HepG2 (cell line): ENCODE data around the gene WDR18. TPM values are rescaled to one million over a fixed set of nuclear protein-coding genes. Genes with fewer than 3 reads are reported as not detected.
A peak's percentile ranks its signal among the peaks of the same experiment; 100 is the strongest.

Experiments
- AHDC1 ChIP-seq: sonication (generic); formaldehyde crosslinking; IDR thresholded peaks from 2 replicates; pipeline ENCODE4 v1.5.1; 2020; ENCODE audit warnings: mild to moderate bottlenecking, missing genetic modification reagents, borderline replicate concordance
- ATF4 ChIP-seq, 2 experiments: fragments of 450-650 bp in 1 of 2; sonication (generic) in 1 of 2; formaldehyde crosslinking; IDR thresholded peaks; 2 replicates each; pipeline versions ENCODE4 v1.5.0 to v1.8.0; 2020 to 2022; ENCODE audit warnings: mild to moderate bottlenecking in 1 of 2, missing genetic modification reagents in 1 of 2
- E2F5 ChIP-seq: sonication (generic); formaldehyde crosslinking; conservative IDR thresholded peaks from 2 replicates; pipeline ENCODE4 v1.4.0; 2020; ENCODE audit warnings: missing genetic modification reagents
- FOXK1 ChIP-seq: sonication (generic); formaldehyde crosslinking; IDR thresholded peaks from 2 replicates; pipeline ENCODE4 v1.4.0; 2020; ENCODE audit warnings: low read depth, missing genetic modification reagents, borderline replicate concordance
- GABPA ChIP-seq, 2 experiments: IDR thresholded peaks; 2 replicates each; pipeline ENCODE4 v1.6.1; 2011 to 2016; ENCODE audit warnings: low read depth in 2 of 2, low read length in 1 of 2, missing biosample characterization in 1 of 2, missing genetic modification characterization in 1 of 2
- KDM5B ChIP-seq: sonication (generic); formaldehyde crosslinking; IDR thresholded peaks from 2 replicates; pipeline ENCODE4 v1.4.0; 2020; ENCODE audit warnings: missing genetic modification reagents, mild to moderate bottlenecking, borderline replicate concordance
- MAZ ChIP-seq, 2 experiments: sonication (generic) in 1 of 2; formaldehyde crosslinking in 1 of 2; IDR thresholded peaks; 2 replicates each; pipeline versions ENCODE4 v1.5.0 to v1.6.1; 2012 to 2020; ENCODE audit warnings: low read depth in 2 of 2, mild to moderate bottlenecking in 2 of 2, borderline replicate concordance in 1 of 2, improper control_type of control experiment in 1 of 2, low read length in 1 of 2, missing genetic modification reagents in 1 of 2, moderate library complexity in 1 of 2
- NFATC3 ChIP-seq: sonication (generic); formaldehyde crosslinking; IDR thresholded peaks from 2 replicates; pipeline ENCODE4 v1.5.1; 2020; ENCODE audit warnings: mild to moderate bottlenecking, missing genetic modification reagents
- RELA ChIP-seq: sonication (generic); formaldehyde crosslinking; IDR thresholded peaks from 2 replicates; pipeline ENCODE4 v1.4.0; 2020; ENCODE audit warnings: missing genetic modification reagents
- SRSF9 ChIP-seq: fragments of 200-400 bp; formaldehyde crosslinking; IDR thresholded peaks from 2 replicates; pipeline ENCODE4 v1.6.1; 2018; ENCODE audit warnings: borderline replicate concordance, mild to moderate bottlenecking, low read depth, low read length; ENCODE audit not compliant: insufficient read depth, poor library complexity, severe bottlenecking
- TBP ChIP-seq: sonication (generic); formaldehyde crosslinking; IDR thresholded peaks from 2 replicates; pipeline ENCODE4 v1.5.0; 2020; ENCODE audit warnings: missing genetic modification reagents
- U2AF2 ChIP-seq: fragments of 200-400 bp; formaldehyde crosslinking; IDR thresholded peaks from 2 replicates; pipeline ENCODE4 v1.6.1; 2017; ENCODE audit warnings: low read depth, mild to moderate bottlenecking, low read length
- ZFP36L2 ChIP-seq: sonication (generic); formaldehyde crosslinking; IDR thresholded peaks from 2 replicates; pipeline ENCODE4 v1.4.0; 2020; ENCODE audit warnings: missing genetic modification reagents
- ZNF263 ChIP-seq: sonication (generic); formaldehyde crosslinking; IDR thresholded peaks from 2 replicates; pipeline ENCODE4 v1.4.0; 2020; ENCODE audit warnings: missing genetic modification reagents
- ZNF562 ChIP-seq: sonication (generic); formaldehyde crosslinking; IDR thresholded peaks from 2 replicates; pipeline ENCODE4 v1.8.0; 2022; ENCODE audit warnings: missing genetic modification reagents, borderline replicate concordance
- ZNF780A ChIP-seq: sonication (generic); formaldehyde crosslinking; IDR thresholded peaks from 2 replicates; pipeline ENCODE4 v1.8.0; 2022; ENCODE audit warnings: mild to moderate bottlenecking, missing genetic modification reagents, moderate library complexity
- ZNF800 ChIP-seq: sonication (generic); formaldehyde crosslinking; IDR thresholded peaks from 2 replicates; pipeline ENCODE4 v1.4.0; 2020; ENCODE audit warnings: missing genetic modification reagents
- ZZZ3 ChIP-seq: sonication (generic); formaldehyde crosslinking; IDR thresholded peaks from 2 replicates; pipeline ENCODE4 v1.4.0; 2020; ENCODE audit warnings: missing genetic modification reagents, mild to moderate bottlenecking, borderline replicate concordance
- polyA plus RNA-seq, 8 experiments: library from polyadenylated mRNA; depleted of rRNA in 3 of 8; stranded (reverse) in 7 of 8; unstranded in 1 of 8; fragments of >200 nt; fragmentation: Illumina TruSeq in 4 of 8; extraction: Trizol in 4 of 8; gene quantifications; 2 replicates each; pipeline versions ENCODE4 v1.2.1 to v1.2.3, GENCODE V29; 2011 to 2016; ENCODE audit warnings: low read depth in 4 of 8, missing spikeins in 1 of 8, mixed read lengths in 1 of 8; ENCODE audit not compliant: insufficient read depth in 1 of 8
- total RNA-seq, 5 experiments: library from RNA; depleted of rRNA; stranded (reverse); fragments of >200 nt; fragmentation: Illumina TruSeq; extraction: Trizol; gene quantifications; 2 replicates each; pipeline ENCODE4 v1.2.3, GENCODE V29; 2016; ENCODE audit warnings: low read depth in 1 of 5

Gene WDR18
- total and polyA plus RNA-seq, 2 of the 13 experiments (the other 11 are each of a cell fraction or from before 2014, with no cell fraction given): 36.4 to 47.6 TPM

- TF ChIP-seq AHDC1 (CRISPR knock-in tag) (no peak), TBP (CRISPR knock-in tag) (no peak), MAZ (IDR thresholded peaks at IDR 0.05; ENCODE audit: borderline replicate concordance, low read depth, low read length) (no peak), MAZ (CRISPR knock-in tag; IDR thresholded peaks at IDR 0.05; ENCODE audit: low read depth) (peak; percentile 65; the same call in 1 of the 2 replicates), KDM5B (CRISPR knock-in tag) (0 out of 2 replicates have a peak, but pooled peaks have one; percentile 14), ZNF263 (CRISPR knock-in tag) (no peak), ATF4 (CRISPR knock-in tag; IDR thresholded peaks at IDR 0.05) (no peak), ZFP36L2 (CRISPR knock-in tag) (no peak), FOXK1 (peak; percentile 49; the same call in 1 of the 2 replicates), RELA (no peak), U2AF2 (no peak), ZNF562 (CRISPR knock-in tag) (no peak), SRSF9 (no peak), E2F5 (peak; percentile 65), NFATC3 (CRISPR knock-in tag) (no peak), ZNF800 (CRISPR knock-in tag) (no peak), ZZZ3 (CRISPR knock-in tag) (no peak), ZNF780A (peak; percentile 44; the same call in 1 of the 2 replicates), GABPA (IDR thresholded peaks at IDR 0.05; ENCODE audit: low read depth, low read length) (no peak; the same call in 1 of the 2 replicates), GABPA (CRISPR knock-in tag; IDR thresholded peaks at IDR 0.05; ENCODE audit: low read depth) (peak; percentile 58)
These were observed 55.7 kb downstream of the WDR18 start, which contains the start of gene ABCA7 (continued) for GRCh38 chr19:1039646-1040475.
